CD4-positive, alpha-beta T cell treated with Interleukin-1 beta for 1 hour (primary cell): ENCODE measurements around the gene ZNHIT6.

Experiments
- DNase-seq, 2 donors: peaks; one replicate each; pipeline ENCODE4 v3.0.0-alpha.2; 2020 to 2022

Gene ZNHIT6

DNA sequence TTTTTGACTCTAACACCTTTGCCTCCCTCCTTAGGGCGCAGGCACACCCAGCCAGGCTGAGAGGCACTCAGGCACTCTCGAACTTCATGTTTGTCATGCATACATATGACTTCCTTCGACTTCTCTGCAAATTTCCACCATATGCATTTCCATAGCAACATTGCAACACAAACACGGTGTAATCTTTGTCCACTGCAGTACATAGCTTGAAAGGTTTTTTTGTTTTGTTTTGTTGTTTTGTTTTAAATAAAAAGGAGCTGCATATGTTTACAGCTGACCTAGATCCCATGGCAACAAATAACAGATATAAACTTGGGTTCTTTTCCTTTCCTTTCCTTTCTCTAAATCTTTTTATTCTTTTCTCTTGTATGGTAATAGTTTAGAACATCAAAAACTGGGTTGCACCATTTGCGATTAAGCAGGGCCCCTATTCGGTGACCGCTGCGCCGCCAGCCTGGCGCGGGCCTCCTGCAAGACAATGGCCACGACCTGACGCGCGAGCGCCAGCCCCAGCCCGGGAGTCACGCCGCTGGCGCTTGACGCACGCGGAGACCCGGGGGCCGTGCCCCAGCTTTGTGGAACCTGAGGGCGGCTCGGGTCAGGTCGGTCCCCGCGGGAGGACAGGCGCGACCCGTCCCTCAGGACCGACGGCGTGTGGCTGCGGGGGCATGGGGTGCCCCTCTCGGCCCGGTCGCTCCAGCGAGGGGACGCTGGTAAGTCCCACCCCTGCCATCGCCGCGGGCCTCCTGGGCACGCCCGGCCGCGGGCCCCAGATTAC lies 92.5 kb downstream of the ZNHIT6 start:
- DNase-seq, result no peak

DNA sequence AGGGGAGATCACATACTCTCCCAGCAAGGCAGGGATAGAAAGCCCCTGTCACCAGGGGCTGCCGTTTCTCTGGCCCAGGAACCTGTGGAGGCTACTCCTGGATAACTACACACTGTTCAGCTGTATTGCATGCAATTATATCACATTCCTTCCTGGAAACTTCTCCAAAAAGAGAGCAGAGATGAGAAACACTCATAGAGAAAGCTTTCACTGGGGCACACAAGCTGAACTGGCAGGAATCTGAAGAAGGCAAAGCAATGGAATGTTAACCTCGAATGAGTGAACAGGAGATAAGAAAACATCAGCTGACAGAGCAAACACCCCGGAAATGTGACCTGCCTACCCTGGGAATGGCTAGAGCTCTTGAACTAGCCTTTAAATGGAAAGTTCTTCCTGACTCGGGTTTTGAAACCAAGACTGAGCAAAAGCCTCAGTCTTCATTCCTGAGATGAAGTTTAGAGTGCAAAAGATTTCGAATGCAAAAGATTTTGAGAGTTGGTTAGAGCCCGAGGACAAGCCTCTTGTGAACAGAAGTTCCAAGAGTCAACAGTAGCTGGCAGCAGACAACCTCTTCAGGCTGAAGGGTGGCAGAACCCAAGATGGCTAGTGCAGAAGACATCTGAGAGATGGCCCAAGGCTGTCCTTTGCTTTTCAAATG lies 95.4 kb downstream of the ZNHIT6 start:
- DNase-seq, result no peak

DNA sequence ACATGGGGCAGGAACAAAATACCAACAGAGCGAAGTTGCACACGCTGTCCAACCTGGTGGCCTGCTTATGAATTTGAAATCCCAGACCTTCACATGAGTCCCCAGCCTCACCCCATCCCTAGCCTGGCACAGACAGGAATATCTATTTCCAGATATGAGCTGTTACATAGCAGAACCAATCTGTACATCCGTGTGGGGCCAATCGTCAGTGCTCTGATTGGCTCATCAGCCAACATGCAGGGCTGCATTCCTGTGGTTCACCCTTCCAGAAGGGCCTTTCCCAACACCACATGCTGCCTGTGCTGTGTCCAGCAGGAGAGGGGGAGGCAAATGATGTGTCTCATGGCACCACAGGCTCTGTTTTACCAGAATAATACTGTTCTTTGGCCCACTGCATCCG lies 96.4 kb downstream of the ZNHIT6 start:
- DNase-seq, result no peak

DNA sequence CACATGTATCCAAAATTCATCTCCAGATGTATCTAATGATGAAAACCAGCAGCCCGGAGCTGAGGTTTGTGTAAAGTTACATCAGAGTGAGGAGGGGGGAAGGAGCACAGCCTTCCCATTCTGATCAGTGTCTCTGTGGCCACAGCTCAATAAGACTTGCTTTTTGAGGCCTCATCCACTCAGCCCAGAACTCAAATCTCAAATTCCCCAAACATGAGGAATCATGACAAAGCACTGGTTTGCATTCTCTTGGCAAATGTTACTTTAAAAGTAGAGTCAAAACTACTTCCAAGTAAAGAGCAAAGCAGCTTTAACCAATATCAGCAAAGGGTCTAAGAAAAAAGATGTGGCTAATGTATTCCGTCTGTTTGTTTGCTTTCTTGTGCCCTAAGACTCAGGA lies 96.8 kb downstream of the ZNHIT6 start:
- DNase-seq, result no peak

DNA sequence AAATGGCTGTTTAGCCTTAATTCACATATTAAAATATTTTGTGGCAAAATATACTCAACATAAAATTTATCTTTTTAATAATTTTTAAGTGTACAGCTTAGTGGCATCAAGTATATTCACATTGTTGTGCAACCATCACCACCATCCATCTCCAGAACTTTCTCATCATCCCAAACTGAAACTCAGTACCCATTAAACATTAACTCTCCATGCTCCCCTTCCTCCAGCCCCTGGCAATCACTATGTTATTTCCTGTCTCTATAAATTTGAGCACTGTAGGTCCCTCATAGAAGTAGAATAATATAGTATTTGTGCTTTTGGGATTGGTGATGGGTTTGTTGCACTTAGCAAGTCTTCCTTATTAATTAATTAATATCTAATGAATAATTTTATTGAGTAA lies 98.3 kb downstream of the ZNHIT6 start:
- no peak for DNase-seq

DNA sequence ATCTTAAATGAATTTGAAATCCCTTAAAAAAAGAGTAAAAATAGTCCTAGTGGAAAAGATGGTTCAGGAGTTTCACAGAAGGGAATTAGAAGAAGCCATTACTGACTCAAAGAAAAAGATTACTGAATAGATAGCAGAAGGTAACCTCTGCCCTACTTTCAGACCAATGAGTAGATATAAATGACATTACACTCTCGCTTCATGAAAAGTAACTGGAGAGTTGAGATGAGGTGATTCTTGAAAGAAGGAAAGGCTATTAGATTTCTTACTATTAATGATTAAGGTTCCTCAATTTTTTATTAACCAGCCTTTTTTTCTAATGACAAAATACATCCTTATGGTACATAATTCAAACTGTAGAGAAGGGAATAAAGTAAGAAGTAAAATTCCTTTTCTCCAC lies 99.4 kb downstream of the ZNHIT6 start:
- no peak for DNase-seq

DNA sequence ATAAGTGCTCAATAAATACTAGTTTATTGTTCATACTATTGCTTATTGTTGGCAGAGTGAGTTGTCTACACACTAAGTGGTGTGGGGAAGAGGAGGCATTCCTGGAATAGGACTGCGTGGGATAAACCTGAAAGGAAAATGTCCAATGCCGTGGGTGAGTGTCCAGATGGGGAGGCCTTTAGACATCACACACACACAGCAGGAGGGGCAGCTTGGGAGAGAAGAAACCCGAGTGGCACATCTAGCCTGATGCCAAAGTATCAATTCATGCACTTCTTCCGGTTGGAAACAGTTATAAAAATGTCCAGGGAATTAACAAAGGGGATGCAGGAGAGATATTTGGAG lies 100.3 kb downstream of the ZNHIT6 start:
- no peak for DNase-seq

DNA sequence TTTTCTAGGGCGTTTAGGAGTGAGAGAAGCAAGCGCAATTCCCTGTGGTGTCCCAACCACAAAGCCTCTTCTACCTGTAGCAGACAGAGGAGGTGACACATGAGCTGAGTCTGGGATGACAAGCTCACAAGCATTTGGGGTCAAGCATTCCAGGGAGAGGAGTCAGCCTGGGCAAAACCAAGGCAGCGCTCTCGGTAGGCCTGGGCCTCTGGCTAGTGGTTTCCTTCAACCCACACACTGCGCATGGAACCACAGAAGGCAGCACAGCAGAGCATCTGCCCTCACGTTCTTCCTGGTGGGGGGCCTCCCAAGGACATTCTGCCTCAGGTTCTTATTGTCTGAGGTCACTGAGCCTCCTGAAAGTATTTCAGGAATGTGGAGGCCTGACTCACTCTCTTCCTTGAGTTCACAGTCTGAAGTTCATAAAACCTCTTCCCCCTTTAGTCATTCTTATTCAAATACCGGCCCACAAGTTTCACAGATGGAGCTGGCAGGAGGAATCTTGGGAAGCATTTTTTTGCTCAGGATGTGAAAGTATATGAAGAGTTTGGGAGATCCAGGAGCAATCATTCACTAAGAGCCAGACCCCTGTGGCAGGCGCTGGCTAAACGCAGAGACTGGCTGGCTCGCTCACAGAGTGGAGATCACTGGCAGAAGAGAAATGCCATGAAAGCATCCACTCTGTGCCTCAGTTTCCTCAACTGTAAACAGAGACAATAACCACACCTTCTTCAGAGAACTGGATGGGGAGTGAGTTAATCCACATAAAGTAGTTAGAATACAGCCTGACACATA lies 100.9 kb downstream of the ZNHIT6 start:
- DNase-seq, result no peak

DNA sequence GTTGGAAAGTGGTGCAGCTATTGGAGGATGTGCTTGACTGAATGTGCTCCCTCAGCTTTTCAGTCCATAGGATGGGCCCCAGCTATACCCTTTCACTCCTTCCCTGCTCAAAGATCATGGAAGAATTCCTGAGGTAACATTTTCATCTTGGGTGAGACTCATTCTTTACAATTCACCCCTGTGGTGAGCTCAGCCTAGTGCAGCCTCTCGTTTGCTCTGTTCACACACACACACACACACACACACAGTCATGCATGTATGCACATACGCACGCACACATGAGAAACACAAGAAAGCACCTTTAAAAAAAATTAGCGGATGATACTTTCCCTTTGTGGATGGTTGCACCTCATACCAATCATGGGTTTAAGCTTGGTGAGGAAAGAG lies 101.8 kb downstream of the ZNHIT6 start:
- no peak for DNase-seq

DNA sequence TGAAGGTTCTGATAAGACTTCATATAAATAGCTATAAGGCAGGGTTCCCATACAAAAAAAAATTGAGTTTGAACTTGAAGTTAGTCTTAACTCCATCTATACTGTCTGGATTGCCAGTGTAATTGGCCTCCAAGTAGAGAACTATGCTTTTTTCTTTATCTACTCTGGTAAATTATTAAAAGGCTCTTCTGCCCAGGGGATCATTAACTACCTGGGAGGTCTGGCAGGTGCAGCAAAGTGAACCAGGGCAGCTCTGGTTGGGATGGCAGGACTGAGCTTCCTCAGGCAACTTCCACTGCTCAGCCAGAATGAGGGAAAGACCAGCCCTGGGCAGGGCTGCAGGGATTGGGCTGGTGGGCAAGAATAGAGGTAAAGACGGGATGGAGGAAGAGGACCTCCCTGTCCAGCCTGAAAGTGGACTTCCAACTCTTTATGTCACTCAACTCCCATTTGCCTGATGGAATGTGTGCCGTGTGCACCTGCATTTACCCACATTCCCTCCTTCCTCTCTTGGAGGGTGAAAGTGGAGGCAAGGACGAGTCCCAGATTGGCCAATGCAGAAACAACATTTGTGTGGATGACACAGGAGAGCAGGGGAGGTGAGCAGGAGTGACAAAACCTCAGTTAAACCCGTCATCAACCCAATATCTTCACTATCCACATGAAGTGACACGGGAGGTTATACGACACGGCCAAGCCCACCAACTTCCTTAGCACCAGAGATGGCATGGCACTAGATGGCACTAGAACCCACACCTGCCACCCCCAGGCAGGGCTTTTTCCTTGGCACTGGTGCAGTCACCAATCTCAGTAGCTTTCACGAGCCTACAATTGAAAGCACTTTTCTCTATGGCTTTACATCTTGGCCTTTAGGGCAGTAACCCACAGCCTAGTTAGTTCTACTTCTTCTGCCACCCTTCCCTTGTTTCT lies 102.5 kb downstream of the ZNHIT6 start:
- DNase-seq, result no peak

DNA sequence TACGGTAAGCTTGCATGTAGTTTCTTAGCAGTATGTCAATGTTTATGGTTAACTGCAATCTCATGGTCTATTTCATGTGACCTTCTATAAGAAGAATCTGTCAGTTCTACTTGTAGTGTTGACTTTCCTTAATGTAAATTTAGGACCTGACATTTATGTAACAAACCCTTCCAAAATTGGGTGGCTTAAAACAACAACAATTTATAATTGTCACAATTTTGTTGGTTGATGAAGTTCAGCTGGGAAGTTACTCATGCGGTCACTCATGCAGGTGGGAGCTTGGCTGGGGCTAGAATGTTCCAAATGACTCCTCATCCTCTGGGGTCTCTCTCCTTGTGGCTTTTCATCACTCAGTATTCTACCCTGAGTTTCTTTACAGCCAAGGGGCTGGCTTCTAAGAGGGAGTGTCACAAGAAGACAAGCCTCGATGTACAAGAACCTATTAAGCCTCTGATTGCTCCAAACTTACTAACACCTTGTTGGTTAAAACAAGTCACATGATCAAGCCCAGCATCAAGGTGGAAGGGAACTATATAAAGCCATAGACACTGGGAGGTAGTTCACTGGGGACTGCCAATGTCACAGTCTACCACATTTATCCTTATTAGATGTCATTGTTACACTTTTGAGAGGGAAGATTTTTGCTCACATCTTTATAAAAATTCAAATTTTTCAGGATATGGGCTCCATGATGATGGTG lies 103.8 kb downstream of the ZNHIT6 start:
- DNase-seq, result no peak

DNA sequence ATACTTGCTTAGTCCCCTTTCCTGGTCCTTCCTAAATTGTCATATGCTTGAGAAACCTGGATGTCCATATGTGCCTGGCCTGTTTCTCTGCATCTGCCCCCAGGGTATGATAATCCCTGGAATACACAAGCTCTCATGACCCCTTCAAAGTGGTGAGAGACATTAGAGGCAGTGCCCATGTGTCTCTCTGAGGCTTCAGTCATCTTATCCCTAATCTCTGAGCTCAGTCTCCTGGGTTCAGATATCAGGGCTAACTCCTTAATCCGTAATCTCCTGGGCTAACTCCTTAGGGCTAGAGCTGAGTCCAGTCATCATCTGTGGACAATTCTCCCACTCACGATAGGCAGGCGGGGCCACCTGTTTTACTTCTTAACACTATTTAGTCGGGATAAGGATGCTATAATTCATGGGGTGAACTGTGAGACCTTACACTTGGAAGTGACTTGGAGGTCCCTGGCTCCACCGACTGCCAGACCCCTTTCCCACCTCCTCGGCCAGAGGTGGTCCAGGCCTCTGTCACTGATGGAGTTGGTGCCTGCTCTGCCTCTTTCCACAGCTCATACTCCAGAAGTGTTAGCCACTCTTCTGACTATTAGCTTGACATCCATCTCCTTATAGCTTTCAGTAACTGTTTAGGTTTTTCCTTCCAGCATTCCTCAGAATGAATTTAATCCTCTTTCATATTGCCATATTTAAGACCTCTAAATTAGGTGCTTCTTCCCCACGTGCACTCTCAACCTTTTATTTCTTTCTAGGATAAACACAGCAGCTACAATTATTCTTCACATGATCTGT lies 105.0 kb downstream of the ZNHIT6 start:
- DNase-seq, result no peak

DNA sequence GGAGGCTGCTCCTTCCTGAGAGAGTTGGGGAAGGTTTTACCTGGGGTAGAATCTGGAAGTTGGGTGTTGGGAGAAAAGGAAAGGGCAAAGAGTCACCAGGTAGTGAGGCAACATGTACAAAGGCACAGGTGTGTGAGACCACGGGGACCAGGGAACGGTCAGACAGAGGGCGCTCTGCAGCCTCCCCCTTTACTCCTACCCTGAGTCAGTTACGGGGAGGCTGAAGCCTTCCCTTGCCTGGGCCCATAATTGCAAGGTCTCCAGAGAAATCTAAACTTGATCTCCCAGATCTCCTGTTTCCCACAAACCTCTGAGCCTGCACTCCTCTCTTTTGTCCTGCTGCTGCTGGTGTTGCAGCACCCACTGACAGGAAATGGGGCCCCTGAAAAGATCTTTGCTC lies 105.7 kb downstream of the ZNHIT6 start:
- DNase-seq, result no peak

DNA sequence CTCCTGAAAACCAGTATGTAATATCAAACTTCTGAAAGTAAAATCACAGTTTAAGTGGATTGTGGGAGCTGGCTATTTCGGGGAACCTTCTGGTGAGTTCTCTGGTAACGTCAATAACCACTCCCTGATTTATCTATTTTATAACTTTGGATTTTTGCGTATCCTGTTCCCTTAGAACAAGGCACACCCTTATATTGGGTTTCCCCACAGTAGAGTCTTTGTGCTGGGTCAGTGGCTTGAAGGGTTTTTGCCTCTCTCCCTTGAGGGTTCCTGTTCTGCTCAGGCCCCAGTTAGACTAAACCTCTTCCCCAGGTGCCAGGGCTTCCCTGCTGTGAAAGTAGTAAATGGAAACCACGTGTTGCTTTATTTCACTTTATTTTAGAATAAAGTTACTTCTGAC lies 106.3 kb downstream of the ZNHIT6 start:
- no peak for DNase-seq

DNA sequence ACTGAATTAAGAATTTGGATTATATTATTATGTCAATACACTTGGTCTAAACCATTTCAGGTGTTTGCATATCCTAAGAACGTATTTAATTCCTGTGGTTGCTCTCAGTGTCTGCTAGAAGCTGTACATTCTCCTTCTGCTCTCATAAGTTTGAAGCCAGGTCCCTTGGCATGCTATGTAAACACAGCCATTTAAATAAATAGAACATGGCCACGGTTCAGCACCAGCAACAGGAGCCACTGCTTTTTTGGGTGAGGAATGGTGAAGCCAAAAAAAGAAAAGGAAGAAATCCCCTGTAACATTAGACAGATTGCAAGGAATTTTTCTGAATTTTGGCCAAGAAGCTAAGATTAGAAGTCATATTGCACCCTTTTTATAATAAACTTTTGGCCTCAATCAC lies 108.6 kb downstream of the ZNHIT6 start:
- DNase-seq, result no peak
